Neutrophil (primary cell): ENCODE measurements around the gene MCRIP2.
A peak's percentile ranks its signal among the peaks of the same experiment; 100 is the strongest.

ENCODE experiments used
- H3K27ac ChIP-seq: fragments of 200-600 bp; sonication (generic); 2 replicates; pipeline ENCODE4 v1.5.1; 2016; ENCODE audit warnings: mild to moderate bottlenecking, moderate library complexity
- H3K27me3 ChIP-seq: fragments of 200-600 bp; sonication (generic); 2 replicates; pipeline ENCODE4 v1.6.0; 2016; ENCODE audit warnings: mild to moderate bottlenecking
- H3K36me3 ChIP-seq: fragments of 200-600 bp; sonication (generic); 2 replicates; pipeline ENCODE4 v1.5.1; 2017
- H3K4me1 ChIP-seq, 2 experiments: fragments of 200-600 bp in 1 of 2; sonication (generic) in 1 of 2; 1 replicate in 1 of 2; 2 replicates in 1 of 2; pipeline versions ENCODE4 v1.5.1 to v1.6.1; 2013 to 2016; ENCODE audit warnings: low read depth in 1 of 2, low read length in 1 of 2, mild to moderate bottlenecking in 1 of 2, moderate library complexity in 1 of 2; ENCODE audit not compliant: control insufficient read depth in 1 of 2, insufficient read depth in 1 of 2
- H3K4me3 ChIP-seq, 2 experiments: fragments of 200-600 bp in 1 of 2; sonication (generic) in 1 of 2; 1 replicate in 1 of 2; 2 replicates in 1 of 2; pipeline ENCODE4 v1.5.1; 2013 to 2016; ENCODE audit warnings: low read depth in 1 of 2, low read length in 1 of 2, mild to moderate bottlenecking in 1 of 2, moderate library complexity in 1 of 2
- H3K9me3 ChIP-seq: fragments of 200-600 bp; sonication (generic); 2 replicates; pipeline ENCODE4 v1.5.1; 2016
- CTCF ChIP-seq: fragments of 200-600 bp; sonication (generic); IDR thresholded peaks from 2 replicates; pipeline ENCODE4 v1.5.1; 2016; ENCODE audit warnings: antibody characterized with exemption

The MCRIP2 gene

GRCh38 chr16:600781-601180 lies 40.8 kb upstream of the MCRIP2 start:
- peak overlapping the region; percentile 1 for H3K27ac ChIP-seq
- no peak for TF ChIP-seq CTCF
- no peak overlapping the region for H3K4me3 ChIP-seq
- peaks cover 17% of the 10 kb centered on the region for H3K36me3 ChIP-seq
- no peaks in the 10 kb centered on the region for H3K27me3 ChIP-seq
- peaks cover 14 to 15% of the 10 kb centered on the region in 2 experiments for H3K4me1 ChIP-seq
- H3K9me3 ChIP-seq = no peaks in the 10 kb centered on the region

- peaks cover 14% of the 10 kb centered on the region for H3K36me3 ChIP-seq
- no peaks in the 10 kb centered on the region for H3K27me3 ChIP-seq
- TF ChIP-seq CTCF = no peak
- H3K9me3 ChIP-seq = no peaks in the 10 kb centered on the region
- no peak overlapping the region for H3K4me3 ChIP-seq
- no peaks in the 10 kb centered on the region for H3K4me1 ChIP-seq
- H3K27ac ChIP-seq = no peak overlapping the region
Measured at GRCh38 chr16:603933-604332, 37.7 kb upstream of the MCRIP2 start.

- no peak overlapping the region for H3K4me3 ChIP-seq
- no peaks in the 10 kb centered on the region for H3K4me1 ChIP-seq
- no peak for TF ChIP-seq CTCF
- H3K9me3 ChIP-seq = no peaks in the 10 kb centered on the region
- no peaks in the 10 kb centered on the region for H3K36me3 ChIP-seq
- no peaks in the 10 kb centered on the region for H3K27me3 ChIP-seq
- no peak overlapping the region for H3K27ac ChIP-seq
Measured at GRCh38 chr16:606656-607307, 34.8 kb upstream of the MCRIP2 start.

- Histone ChIP-seq H3K4me3 (no peak overlapping the region), H3K36me3 (no peaks in the 10 kb centered on the region), H3K27ac (no peak overlapping the region), H3K27me3 (no peaks in the 10 kb centered on the region), H3K9me3 (no peaks in the 10 kb centered on the region), H3K4me1 (no peaks in the 10 kb centered on the region)
- TF ChIP-seq CTCF = no peak
Measured at GRCh38 chr16:608019-608418, 33.6 kb upstream of the MCRIP2 start.

- Histone ChIP-seq H3K4me1 (no peaks in the 10 kb centered on the region), H3K27ac (no peak overlapping the region), H3K36me3 (peaks cover 7% of the 10 kb centered on the region), H3K4me3 (no peak overlapping the region), H3K9me3 (no peaks in the 10 kb centered on the region), H3K27me3 (no peaks in the 10 kb centered on the region)
- TF ChIP-seq CTCF = no peak
Measured at GRCh38 chr16:609316-609715, 32.3 kb upstream of the MCRIP2 start.
